Fibroblast of gingiva (primary cell): ENCODE data around the gene RAB11FIP3.
A peak's percentile ranks its signal among the peaks of the same experiment; 100 is the strongest.

Experiments used
- DNase-seq: peaks from one replicate; pipeline ENCODE4 v3.0.0-alpha.2; 2011; ENCODE audit warnings: low read depth

RAB11FIP3 gene

GRCh38 chr16:533391-534123 lies 108.1 kb downstream of the RAB11FIP3 start:
- no peak for DNase-seq

- DNase-seq: no peak
Observed at GRCh38 chr16:534135-534534, 108.7 kb downstream of the RAB11FIP3 start.

- no peak for DNase-seq
Observed at GRCh38 chr16:534856-535445, 109.5 kb downstream of the RAB11FIP3 start.

- DNase-seq: peak; percentile 59
Observed at GRCh38 chr16:535446-536405, 110.3 kb downstream of the RAB11FIP3 start.

GRCh38 chr16:536746-537145 lies 111.3 kb downstream of the RAB11FIP3 start:
- no peak for DNase-seq

- DNase-seq: no peak
Observed at GRCh38 chr16:537415-538335, 112.2 kb downstream of the RAB11FIP3 start.

GRCh38 chr16:539901-540530 lies 114.6 kb downstream of the RAB11FIP3 start:
- DNase-seq: peak; percentile 55

GRCh38 chr16:540645-541340 lies 115.3 kb downstream of the RAB11FIP3 start:
- DNase-seq: no peak

GRCh38 chr16:543301-544164 lies 118.1 kb downstream of the RAB11FIP3 start:
- DNase-seq: no peak

GRCh38 chr16:544517-544916 lies 119.1 kb downstream of the RAB11FIP3 start:
- no peak for DNase-seq

GRCh38 chr16:546909-547770 lies 121.7 kb downstream of the RAB11FIP3 start:
- peak; percentile 50 for DNase-seq

GRCh38 chr16:548586-548985 lies 123.1 kb downstream of the RAB11FIP3 start:
- no peak for DNase-seq

GRCh38 chr16:549544-550263 lies 124.3 kb downstream of the RAB11FIP3 start:
- DNase-seq: no peak

GRCh38 chr16:551210-551609 lies 125.8 kb downstream of the RAB11FIP3 start:
- no peak for DNase-seq

- DNase-seq: no peak
Observed at GRCh38 chr16:552171-552570, 126.7 kb downstream of the RAB11FIP3 start.

GRCh38 chr16:553601-554296 lies 128.3 kb downstream of the RAB11FIP3 start:
- no peak for DNase-seq

GRCh38 chr16:554297-554621 lies 128.8 kb downstream of the RAB11FIP3 start:
- DNase-seq: no peak
